ENCODE measurements around the gene NCAM1.

NCAM1 gene

GRCh38 chr11:113131036-113131775, 170.0 kb downstream of the NCAM1 start:
- no peak for DNase-seq (ENCODE audit: low read depth)
- TF ChIP-seq CTCF (IDR thresholded peaks at IDR 0.05; ENCODE audit: control insufficient read depth, extremely low read depth, insufficient read depth): no peak
- H3K4me3 ChIP-seq (ENCODE audit: low read depth, low read length): no peak overlapping the region

GRCh38 chr11:113133071-113133470, 171.9 kb downstream of the NCAM1 start:
- DNase-seq (ENCODE audit: low read depth): no peak
- no peak overlapping the region for H3K4me3 ChIP-seq (ENCODE audit: low read depth, low read length)
- no peak for TF ChIP-seq CTCF (IDR thresholded peaks at IDR 0.05; ENCODE audit: control insufficient read depth, extremely low read depth, insufficient read depth)

- DNase-seq (ENCODE audit: low read depth): no peak
- no peak overlapping the region for H3K4me3 ChIP-seq (ENCODE audit: low read depth, low read length)
- no peak for TF ChIP-seq CTCF (IDR thresholded peaks at IDR 0.05; ENCODE audit: control insufficient read depth, extremely low read depth, insufficient read depth)
Measured at GRCh38 chr11:113134626-113135025, 173.4 kb downstream of the NCAM1 start.

GRCh38 chr11:113137713-113138529, 176.7 kb downstream of the NCAM1 start:
- no peak for DNase-seq (ENCODE audit: low read depth)
- H3K4me3 ChIP-seq (ENCODE audit: low read depth, low read length): no peak overlapping the region
- no peak for TF ChIP-seq CTCF (IDR thresholded peaks at IDR 0.05; ENCODE audit: control insufficient read depth, extremely low read depth, insufficient read depth)

- no peak for DNase-seq (ENCODE audit: low read depth)
- TF ChIP-seq CTCF (IDR thresholded peaks at IDR 0.05; ENCODE audit: control insufficient read depth, extremely low read depth, insufficient read depth): no peak
- H3K4me3 ChIP-seq (ENCODE audit: low read depth, low read length): no peak overlapping the region
Measured at GRCh38 chr11:113138731-113139130, 177.5 kb downstream of the NCAM1 start.

- no peak overlapping the region for H3K4me3 ChIP-seq (ENCODE audit: low read depth, low read length)
- TF ChIP-seq CTCF (IDR thresholded peaks at IDR 0.05; ENCODE audit: control insufficient read depth, extremely low read depth, insufficient read depth): 0 out of 2 replicates have a peak, but pooled peaks have one; percentile 3
Measured at GRCh38 chr11:113141010-113141409, 179.8 kb downstream of the NCAM1 start.

More at GRCh38 chr11:113141010-113141409, 179.8 kb downstream of the NCAM1 start:
- DNase-seq (ENCODE audit: low read depth): no peak
